K562 (cell line): Measurements from ENCODE around the gene LCN1. TPM values are rescaled to one million over a fixed set of nuclear protein-coding genes. Genes with fewer than 3 reads are reported as not detected.

Experiments
- ATAC-seq: fragments of 200-7000 bp; cut with Tn5 transposase; 3 replicates; pipeline ENCODE4 v1.9.1; 2020; ENCODE audit warnings: moderate library complexity
- Bru-seq: library from RNA; stranded (reverse); fragments of 400-500 nt; gene quantifications from one replicate; lab custom pipeline; 2021; lab: Mats Ljungman, UMichigan
- BruChase-seq, 2 experiments: library from RNA; stranded (reverse); fragments of 400-500 nt; gene quantifications; one replicate each; lab custom pipeline; 2021; lab: Mats Ljungman, UMichigan
- BruUV-seq: library from RNA; stranded (reverse); fragments of 400-500 nt; replicated peaks from 2 replicates; lab custom pipeline; 2021; lab: Mats Ljungman, UMichigan
- CTCF ChIA-PET: fragments of 300-600 bp; formaldehyde crosslinking; extraction: SDS; loops from one replicate; lab custom pipeline; 2021; ENCODE audit warnings: low intra/inter-chr PET ratio; lab: Yijun Ruan, JAX
- POLR2A ChIA-PET: fragments of 300-600, 350-650 bp; sonication (Branson Sonifier 250); formaldehyde crosslinking; extraction: SDS; loops from one replicate; lab custom pipeline; 2021; ENCODE audit warnings: antibody characterized with exemption, inconsistent platforms; lab: Yijun Ruan, JAX
- DNase-seq, 4 experiments: peaks; one replicate each; pipeline versions ENCODE4 v3.0.0 to v3.0.0-alpha.2; 2011 to 2018; ENCODE audit warnings: low spot score in 3 of 4, mixed read lengths in 3 of 4; ENCODE audit errors: extremely low read depth in 1 of 4
- FAIRE-seq: peaks from 2 replicates; lab custom pipeline; 2011; peaks lifted over from hg19 to GRCh38; lab: Jason Lieb, UNC
- H2AFZ ChIP-seq: 2 replicates; pipeline ENCODE4 v1.6.0; 2011; ENCODE audit warnings: low read depth, low read length, control low read depth, inconsistent platforms
- H3K27ac ChIP-seq: fragments of 200-600 bp; 3 replicates; pipeline ENCODE4 v1.8.0; 2011; ENCODE audit warnings: low read depth, mild to moderate bottlenecking, control low read depth, inconsistent platforms, low read length, moderate library complexity, mixed read lengths; ENCODE audit errors: extremely low read depth
- H3K27me3 ChIP-seq, 2 experiments: fragments of 300-600 bp in 1 of 2; 2 replicates in 1 of 2; 3 replicates in 1 of 2; pipeline versions ENCODE4 v1.6.0 to v1.8.0; 2011; ENCODE audit warnings: inconsistent platforms in 2 of 2, low read length in 2 of 2, mild to moderate bottlenecking in 1 of 2, mixed read lengths in 1 of 2, moderate library complexity in 1 of 2; ENCODE audit not compliant: control insufficient read depth in 2 of 2, insufficient read depth in 2 of 2
- H3K36me3 ChIP-seq: fragments of 300-600 bp; 3 replicates; pipeline ENCODE4 v1.8.0; 2011; ENCODE audit warnings: mild to moderate bottlenecking, low read length, inconsistent platforms; ENCODE audit not compliant: control insufficient read depth, insufficient read depth
- H3K4me1 ChIP-seq, 2 experiments: fragments of 200-600 bp in 1 of 2; replicated peaks in 1 of 2; 2 replicates in 1 of 2; 3 replicates in 1 of 2; pipeline versions ENCODE4 v1.5.1 to v1.8.0; 2011; ENCODE audit warnings: inconsistent platforms in 2 of 2, low read length in 2 of 2, mild to moderate bottlenecking in 1 of 2, mixed read lengths in 1 of 2, moderate library complexity in 1 of 2; ENCODE audit not compliant: control insufficient read depth in 2 of 2, insufficient read depth in 2 of 2
- H3K4me2 ChIP-seq: 2 replicates; pipeline ENCODE4 v1.6.1; 2011; ENCODE audit warnings: low read length, control low read depth, inconsistent platforms, mixed read lengths; ENCODE audit not compliant: insufficient read depth
- H3K4me3 ChIP-seq: fragments of 200-600 bp; sonication (generic), shearing (Covaris generic); 2 replicates; pipeline ENCODE4 v1.5.1; 2016; ENCODE audit warnings: control low read depth, inconsistent platforms
- H3K79me2 ChIP-seq: fragments of 200-600 bp; 3 replicates; pipeline ENCODE4 v1.8.0; 2011; ENCODE audit warnings: low read length, inconsistent platforms; ENCODE audit not compliant: control insufficient read depth, insufficient read depth
- H3K9ac ChIP-seq, 2 experiments: 2 replicates each; pipeline versions ENCODE4 v1.6.0 to v1.6.1; 2011; ENCODE audit warnings: low read depth in 2 of 2, low read length in 2 of 2, control low read depth in 1 of 2, inconsistent platforms in 1 of 2, mild to moderate bottlenecking in 1 of 2, mixed read lengths in 1 of 2; ENCODE audit not compliant: insufficient read depth in 1 of 2
- H3K9me1 ChIP-seq: one replicate; pipeline ENCODE4 v1.6.0; 2011; ENCODE audit warnings: inconsistent platforms, mild to moderate bottlenecking, low read length, moderate library complexity; ENCODE audit not compliant: control insufficient read depth, insufficient read depth
- H3K9me3 ChIP-seq: replicated peaks from 2 replicates; pipeline ENCODE4 v1.5.1; 2011; ENCODE audit warnings: low read depth, low read length, inconsistent platforms; ENCODE audit not compliant: control insufficient read depth, insufficient read depth
- H4K20me1 ChIP-seq: replicated peaks from 2 replicates; pipeline ENCODE4 v1.6.1; 2011; ENCODE audit warnings: low read length, inconsistent platforms, mixed read lengths; ENCODE audit not compliant: control insufficient read depth, insufficient read depth
- AFF4 ChIP-seq: sonication (generic); formaldehyde crosslinking; IDR thresholded peaks from 2 replicates; pipeline ENCODE4 v1.8.0; 2023; ENCODE audit warnings: mild to moderate bottlenecking, missing genetic modification reagents
- BACH1 ChIP-seq: fragments of 200-800 bp; sonication (Bioruptor generic); IDR thresholded peaks from 2 replicates; pipeline ENCODE4 v1.6.1; 2016; ENCODE audit warnings: missing genetic modification characterization, missing compliant biosample characterization
- FOXJ2 ChIP-seq: fragments of 200-800 bp; sonication (Bioruptor generic); IDR thresholded peaks from 2 replicates; pipeline ENCODE4 v1.6.1; 2016; ENCODE audit warnings: missing genetic modification characterization, missing compliant biosample characterization
- ILK ChIP-seq: fragments of 450-650 bp; IDR thresholded peaks from 2 replicates; pipeline ENCODE4 v1.6.1; 2016; ENCODE audit warnings: missing genetic modification characterization, low read depth, mild to moderate bottlenecking, missing compliant biosample characterization, moderate library complexity, borderline replicate concordance
- KHSRP ChIP-seq: fragments of 450-650 bp; IDR thresholded peaks from 2 replicates; pipeline ENCODE4 v1.6.1; 2017
- NR4A1 ChIP-seq, 2 experiments: fragments of 250-450 bp in 1 of 2; fragments of 450-650 bp in 1 of 2; sonication (Bioruptor Pico) in 1 of 2; IDR thresholded peaks; 2 replicates each; pipeline versions ENCODE4 v1.4.0 to v1.6.1; 2016 to 2020; ENCODE audit warnings: mild to moderate bottlenecking in 2 of 2, missing compliant biosample characterization in 1 of 2, missing genetic modification characterization in 1 of 2, moderate library complexity in 1 of 2
- PBX2 ChIP-seq, 2 experiments: IDR thresholded peaks in 1 of 2; conservative IDR thresholded peaks in 1 of 2; 2 replicates each; pipeline ENCODE4 v1.6.1; 2016; ENCODE audit warnings: low read depth in 2 of 2, mild to moderate bottlenecking in 1 of 2, missing compliant biosample characterization in 1 of 2, missing genetic modification characterization in 1 of 2, moderate library complexity in 1 of 2
- POLR3G ChIP-seq: IDR thresholded peaks from 2 replicates; pipeline ENCODE4 v1.6.1; 2011; ENCODE audit not compliant: insufficient read length, insufficient replicate concordance; ENCODE audit errors: extremely low read depth
- TAL1 ChIP-seq: fragments of 450-650 bp; IDR thresholded peaks from 2 replicates; pipeline ENCODE4 v1.6.1; 2016; ENCODE audit warnings: mild to moderate bottlenecking
- TCF7L2 ChIP-seq: fragments of 150-350 bp; IDR thresholded peaks from 2 replicates; pipeline ENCODE4 v1.6.1; 2016; ENCODE audit warnings: low read depth, mild to moderate bottlenecking, low read length, moderate library complexity
- ZNF76 ChIP-seq: fragments of 250-450 bp; sonication (Bioruptor Pico); IDR thresholded peaks from 2 replicates; pipeline ENCODE4 v1.4.0; 2020; ENCODE audit warnings: mild to moderate bottlenecking, moderate library complexity, borderline replicate concordance
- WGBS: fragments of 100-300 bp; shearing (Covaris generic); methylation state at CpG from one replicate; pipeline ENCODE4 v1.1.6; 2016; ENCODE audit warnings: low coverage, mixed read lengths; ENCODE audit not compliant: insufficient coverage; ENCODE audit errors: missing lambda C conversion rate; 5-methylcytosine and 5-hydroxymethylcytosine counted together
- in situ Hi-C: fragments of 300-500 bp; cut with MboI; formaldehyde crosslinking; loops from 4 replicates; pipeline ENCODE4 v1.15.0; 2018; ENCODE audit warnings: inconsistent platforms, mixed read lengths
- intact Hi-C: fragments of 100-400 bp; cut with micrococcal nuclease; formaldehyde crosslinking; loops from 2 replicates; pipeline ENCODE4 v1.14.2; 2022
- long read RNA-seq, 3 experiments: library from polyadenylated mRNA in 2 of 3; library from RNA in 1 of 3; unstranded in 2 of 3; stranded (forward) in 1 of 3; transcript quantifications; one replicate each; pipeline ENCODE4 v2.0.0, GENCODE V29; 2019 to 2022
- polyA minus RNA-seq, 3 experiments: library from RNA; depleted of rRNA, polyadenylated mRNA; stranded (reverse); fragments of >200 nt; gene quantifications; 2 replicates each; pipeline ENCODE4 v1.2.3, GENCODE V29; 2011
- polyA plus RNA-seq, 8 experiments: library from polyadenylated mRNA; depleted of rRNA in 4 of 8; stranded (reverse) in 5 of 8; unstranded in 3 of 8; fragments of >200 nt; fragmentation: Nextera tagmentation in 2 of 8; fragmentation: Illumina TruSeq in 1 of 8; extraction: Ambion mirVana in 2 of 8; extraction: Trizol in 1 of 8; gene quantifications; 2 replicates each; pipeline versions ENCODE4 v1.2.1 to v1.2.3, GENCODE V29; 2011 to 2014; ENCODE audit warnings: inconsistent platforms in 1 of 8, missing spikeins in 1 of 8
- total RNA-seq, 7 experiments: library from RNA; depleted of rRNA in 6 of 7; stranded (reverse); fragments of >200 nt in 6 of 7; fragmentation: Illumina TruSeq in 2 of 7; extraction: Trizol in 2 of 7; gene quantifications; 2 replicates each; pipeline versions ENCODE4 v1.2.1 to v1.2.3, GENCODE V29; 2011 to 2021; ENCODE audit warnings: low replicate concordance in 1 of 7

The LCN1 gene
- not detected in 2 replicates for total RNA-seq (2011; cell fraction: chromatin; rRNA removed; ENCODE audit: low replicate concordance)
- total RNA-seq (2011; cell fraction: nucleolus; rRNA removed) = not detected in 2 replicates
- total RNA-seq (2011; cell fraction: nucleoplasm; rRNA removed) = not detected in 2 replicates
- total RNA-seq (2014; rRNA removed) = not detected in 2 replicates
- total RNA-seq (2014; rRNA removed; fragmentation: Illumina TruSeq; extraction: Trizol) = not detected in 2 replicates
- total RNA-seq (2015; rRNA removed; fragmentation: Illumina TruSeq; extraction: Trizol) = not detected in 2 replicates
- not detected in 2 replicates for total RNA-seq (2021)
- not detected in 2 replicates for polyA plus RNA-seq (2011; rRNA removed)
- not detected in 2 replicates for polyA plus RNA-seq (2011; cell fraction: cytosol; rRNA removed)
- polyA plus RNA-seq (2011; cell fraction: nucleus; rRNA removed) = not detected in 2 replicates
- polyA plus RNA-seq (2012) = not detected in 2 replicates
- not detected in 2 replicates for polyA plus RNA-seq (2014; fragmentation: Illumina TruSeq; extraction: Trizol)
- polyA plus RNA-seq (2014; fragmentation: Nextera tagmentation; extraction: Ambion mirVana) = not detected
- not detected in 2 replicates for polyA plus RNA-seq (2014; rRNA removed)
- not detected in 2 replicates for polyA minus RNA-seq (2011; rRNA and poly(A)+ RNA removed)
- not detected in 2 replicates for polyA minus RNA-seq (2011; cell fraction: cytosol; rRNA and poly(A)+ RNA removed)
- polyA minus RNA-seq (2011; cell fraction: nucleus; rRNA and poly(A)+ RNA removed) = not detected in 2 replicates
- Bru-seq, nascent RNA = not detected
- BruChase-seq, experiment 1, labeled RNA remaining after a 2-hour chase = not detected
- BruChase-seq, experiment 2, labeled RNA remaining after a 6-hour chase = not detected
- long read RNA-seq, experiment 1 = 0 reads
- long read RNA-seq, experiment 2 = 0 reads
- long read RNA-seq, experiment 3 = 0 reads

GRCh38 chr9:135520916-135521607 lies at the start of gene LCN1:
LCN1 (plus strand) TSS chr9:135521440; CDS start chr9:135521498, 58 bp downstream.
- in situ Hi-C loops (no loop called here), intact Hi-C loops (no loop called here)
- Histone ChIP-seq H3K36me3 (no peaks in the 10 kb centered on the region), H3K4me3 (no peak within 1 kb of the TSS), H3K9me3 (no peaks in the 10 kb centered on the region), H3K27me3 (0 out of 5 replicates have a peak, but pooled peaks cover 0 to 2% of the 10 kb centered on the region in 2 experiments), H3K4me1 (peaks cover 0 to 31% of the 10 kb centered on the region in 2 experiments; a peak in 2 of 5 replicates), H2AFZ (no peak within 1 kb of the TSS), H3K9me1 (no peaks in the 10 kb centered on the region), H3K4me2 (no peak within 1 kb of the TSS), H4K20me1 (no peaks in the 10 kb centered on the region), H3K9ac (no peak within 1 kb of the TSS), H3K79me2 (no peaks in the 10 kb centered on the region), H3K27ac (no peak within 1 kb of the TSS)
- POLR2A ChIA-PET = no interaction called here
- DNase-seq = no peak
- ATAC-seq = no peak
- CTCF ChIA-PET = no interaction called here
- 17% methylated on average over 16 of the region's 18 CpGs for WGBS
- FAIRE-seq = no peak
- no TSS peak for BruUV-seq
- TF ChIP-seq POLR3G = no peak
- TF ChIP-seq AFF4 = no peak
- TF ChIP-seq ZNF76 = no peak
- TF ChIP-seq NR4A1 (CRISPR knock-in tag; IDR thresholded peaks at IDR 0.05) = no peak
- no peak for TF ChIP-seq NR4A1 (tag; IDR thresholded peaks at IDR 0.05)
- TF ChIP-seq BACH1 (tag) = no peak
- TF ChIP-seq FOXJ2 (tag) = no peak
- no peak for TF ChIP-seq ILK (tag)
- TF ChIP-seq TAL1 = no peak
- no peak for TF ChIP-seq TCF7L2
- no peak for TF ChIP-seq PBX2 (CRISPR knock-in tag; IDR thresholded peaks at IDR 0.05; ENCODE audit: low read depth)
- no peak for TF ChIP-seq PBX2 (tag; conservative IDR thresholded peaks at IDR 0.05; ENCODE audit: low read depth)
- TF ChIP-seq KHSRP = no peak
